GM18505 (cell line): ENCODE data around the gene ETV6.

Source experiments
- ATAC-seq: cut with Tn5 transposase; IDR thresholded peaks from one replicate; pipeline ENCODE4 v1.9.1; 2021; ENCODE audit not compliant: unreplicated experiment
- POLR2A ChIP-seq: IDR thresholded peaks from 4 replicates; pipeline ENCODE4 v1.6.1; 2011; ENCODE audit warnings: borderline replicate concordance; ENCODE audit not compliant: insufficient read depth, insufficient read length; ENCODE audit errors: extremely low read depth

ETV6 gene

GRCh38 chr12:11886339-11886738, 236.9 kb downstream of the ETV6 start:
- no peak for TF ChIP-seq POLR2A
- no peak for ATAC-seq

DNA sequence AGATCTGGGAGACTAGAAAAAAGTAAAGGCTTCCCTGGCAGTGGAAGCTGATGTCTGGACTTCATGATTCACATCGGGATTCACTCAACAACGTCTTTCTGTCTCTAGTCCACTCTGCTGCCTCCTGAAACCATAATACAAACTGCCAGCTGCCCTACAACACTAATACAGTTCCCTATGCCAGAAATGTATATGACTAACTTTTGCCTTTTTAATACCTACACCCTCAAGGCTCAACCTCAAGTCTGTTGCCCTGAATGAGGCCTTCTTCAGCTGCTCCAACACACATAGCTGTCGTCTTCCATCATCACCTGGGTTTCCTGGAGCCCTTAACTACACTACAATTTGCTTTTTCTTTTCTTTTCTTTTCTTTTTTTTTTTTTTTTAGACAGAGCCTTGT, 238.6 kb downstream of the ETV6 start:
- TF ChIP-seq POLR2A, result no peak
- ATAC-seq, result no peak

GRCh38 chr12:11891346-11891745, 241.9 kb downstream of the ETV6 start:
- no peak for TF ChIP-seq POLR2A
- no peak for ATAC-seq

DNA sequence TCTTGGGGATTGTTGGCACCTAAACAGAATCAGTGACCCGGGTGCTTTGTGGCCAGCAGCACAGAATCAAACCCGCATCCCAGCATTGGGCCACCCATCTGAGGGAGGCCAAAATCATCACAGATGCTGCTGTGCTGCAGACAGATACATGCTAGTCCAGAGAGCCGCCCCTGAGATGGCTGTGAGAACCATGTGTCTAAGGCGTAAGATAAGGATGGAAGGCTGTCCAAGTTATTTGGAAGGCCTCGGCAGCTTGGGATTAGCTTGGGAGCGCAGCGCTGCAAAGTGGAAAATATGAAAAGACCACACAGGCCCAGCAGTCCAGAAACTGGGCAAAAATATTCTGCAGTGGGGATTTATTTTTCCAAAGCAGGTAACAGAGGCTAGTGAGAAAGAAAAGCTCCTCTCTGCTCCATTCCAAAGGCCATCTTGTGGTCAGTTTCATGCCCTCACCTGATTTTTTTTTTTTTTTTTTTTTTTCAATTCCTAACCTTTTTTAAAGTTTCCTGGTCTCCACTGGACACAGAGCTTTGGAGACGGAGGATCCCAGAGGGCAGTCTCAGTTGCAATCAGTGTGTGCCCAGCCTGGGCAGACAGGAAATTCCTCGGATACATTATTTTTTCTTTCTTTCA, 242.4 kb downstream of the ETV6 start:
- ATAC-seq, result no peak
- no peak for TF ChIP-seq POLR2A

DNA sequence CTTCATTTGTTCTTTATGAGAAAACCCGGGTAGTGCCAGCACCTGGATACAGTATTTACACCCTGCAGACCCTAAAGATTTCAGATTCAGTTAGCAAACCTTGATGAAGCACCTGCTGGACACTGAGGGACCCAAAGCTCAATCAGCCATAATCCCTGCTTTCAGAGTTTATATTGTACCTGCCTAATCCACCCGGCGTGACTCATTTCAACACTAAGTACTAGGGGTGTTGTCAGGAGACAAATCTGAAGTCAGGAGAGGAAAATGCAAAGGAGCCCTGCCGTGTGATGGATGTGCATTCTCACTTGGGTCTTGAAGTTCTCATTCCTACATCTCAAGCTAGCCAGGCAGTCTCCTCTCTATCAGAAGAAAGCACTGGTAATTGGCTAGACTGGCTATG, 244.5 kb downstream of the ETV6 start:
- ATAC-seq, result no peak
- no peak for TF ChIP-seq POLR2A

DNA sequence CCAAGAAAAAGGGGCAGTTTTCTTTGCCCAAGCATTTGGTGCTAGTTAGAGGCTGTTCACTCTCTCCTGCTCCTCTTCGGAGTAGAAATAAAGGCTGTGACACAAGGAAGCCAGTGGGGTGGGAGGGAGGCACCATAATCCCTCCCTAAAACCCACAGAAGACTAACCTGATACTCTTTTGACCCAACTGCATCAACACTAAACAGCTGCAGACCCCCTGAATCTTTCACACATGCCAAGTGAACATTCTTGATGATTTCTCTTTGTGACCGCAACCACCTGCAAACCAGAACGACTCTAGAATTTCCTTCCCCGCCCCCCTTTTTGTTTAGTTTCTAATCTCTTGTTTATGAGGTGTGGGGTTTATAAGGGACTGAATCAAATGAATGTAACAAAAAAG, 245.4 kb downstream of the ETV6 start:
- TF ChIP-seq POLR2A, result no peak
- peak; percentile 43 for ATAC-seq

DNA sequence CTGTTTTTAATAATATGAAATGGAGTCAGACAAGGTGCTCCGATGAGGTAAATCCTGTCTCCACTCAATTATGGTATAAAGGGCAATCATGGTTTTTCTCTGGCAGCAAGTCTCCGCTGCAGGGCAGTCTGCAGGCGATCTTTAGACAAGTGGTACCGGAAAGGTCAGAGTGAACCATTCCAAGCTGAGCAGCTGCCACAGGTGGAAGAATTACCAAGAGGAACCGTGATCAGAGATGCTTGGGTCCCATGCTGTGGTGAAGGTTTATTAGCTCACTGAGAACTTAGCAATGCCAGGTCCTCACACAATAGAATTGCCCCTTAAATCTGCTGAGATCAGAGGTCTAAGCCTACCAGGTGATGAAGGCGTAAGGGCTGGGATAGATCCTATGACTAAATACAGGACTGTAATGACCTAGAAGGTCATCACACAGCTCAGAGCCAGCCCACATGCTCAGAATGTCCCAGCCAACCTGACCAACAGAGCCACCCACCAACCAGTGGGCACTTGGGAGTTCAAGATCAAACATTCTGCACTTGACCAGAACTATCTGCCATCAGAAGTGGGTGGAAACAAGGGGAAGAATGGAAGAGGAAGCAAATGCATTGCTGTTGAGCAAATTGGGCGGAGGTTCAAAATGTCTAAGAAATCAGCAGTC, 246.1 kb downstream of the ETV6 start:
- no peak for ATAC-seq
- TF ChIP-seq POLR2A, result no peak

- no peak for ATAC-seq
- no peak for TF ChIP-seq POLR2A
Measured at GRCh38 chr12:11896417-11896929, 247.0 kb downstream of the ETV6 start.

DNA sequence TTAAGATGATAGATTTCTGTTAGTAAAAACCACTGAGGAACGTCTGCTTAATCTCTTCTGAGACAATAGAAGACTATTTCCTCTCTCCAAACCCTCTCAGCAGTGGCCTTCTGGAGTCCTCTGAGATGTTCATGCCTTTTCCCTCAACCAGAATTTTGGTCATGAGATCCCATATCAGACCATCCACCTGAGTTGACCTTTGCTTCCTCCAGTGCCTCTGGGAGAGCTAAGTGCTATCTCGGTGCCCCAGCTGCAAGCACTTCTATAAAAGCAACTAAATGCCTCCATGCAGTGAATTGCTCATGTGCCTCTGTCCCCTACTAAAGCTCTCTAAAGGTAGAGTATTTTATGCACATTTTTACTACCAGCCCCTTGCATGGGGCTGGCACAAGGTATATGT, 248.4 kb downstream of the ETV6 start:
- no peak for ATAC-seq
- no peak for TF ChIP-seq POLR2A

DNA sequence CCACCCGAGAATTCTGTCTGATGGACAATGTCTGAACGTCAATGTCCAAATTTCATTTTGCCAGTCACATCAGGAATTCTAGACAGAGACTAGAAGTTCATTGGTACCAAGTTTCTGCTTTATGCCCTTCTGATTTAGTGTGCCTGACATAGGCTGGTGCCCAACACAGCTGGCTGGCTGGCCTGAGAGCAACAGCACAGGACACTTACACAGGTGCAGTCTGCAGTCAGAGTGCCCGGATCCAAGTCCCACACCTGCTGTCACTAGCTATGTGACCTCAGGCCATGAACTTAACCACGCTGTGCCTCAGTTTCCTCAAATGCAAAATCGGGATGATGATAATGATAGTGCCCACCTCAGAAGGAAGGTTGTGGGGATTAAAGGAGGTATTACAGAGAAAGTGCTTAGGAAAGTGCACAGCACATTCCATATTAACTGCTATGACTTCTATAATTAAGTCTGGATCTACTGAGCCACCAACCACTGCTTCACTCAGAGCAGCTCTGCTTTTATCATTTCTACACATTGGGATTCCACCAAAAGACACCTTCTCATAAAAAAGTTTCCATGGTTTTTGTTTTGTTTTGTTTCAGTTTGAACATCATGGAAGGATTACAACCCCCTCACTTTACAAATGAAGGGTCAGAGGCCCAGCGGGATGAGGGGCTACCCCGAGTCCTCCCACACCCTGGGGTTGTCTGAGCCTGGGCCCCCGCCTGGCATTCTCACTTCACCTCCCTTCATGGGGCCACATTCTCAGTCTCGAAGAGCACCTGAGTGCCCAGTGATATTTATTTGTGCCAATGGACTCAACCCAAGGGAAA, 252.4 kb downstream of the ETV6 start:
- no peak for ATAC-seq
- TF ChIP-seq POLR2A, result no peak

- no peak for ATAC-seq
- no peak for TF ChIP-seq POLR2A
Measured at GRCh38 chr12:11902525-11902875, 253.0 kb downstream of the ETV6 start.

DNA sequence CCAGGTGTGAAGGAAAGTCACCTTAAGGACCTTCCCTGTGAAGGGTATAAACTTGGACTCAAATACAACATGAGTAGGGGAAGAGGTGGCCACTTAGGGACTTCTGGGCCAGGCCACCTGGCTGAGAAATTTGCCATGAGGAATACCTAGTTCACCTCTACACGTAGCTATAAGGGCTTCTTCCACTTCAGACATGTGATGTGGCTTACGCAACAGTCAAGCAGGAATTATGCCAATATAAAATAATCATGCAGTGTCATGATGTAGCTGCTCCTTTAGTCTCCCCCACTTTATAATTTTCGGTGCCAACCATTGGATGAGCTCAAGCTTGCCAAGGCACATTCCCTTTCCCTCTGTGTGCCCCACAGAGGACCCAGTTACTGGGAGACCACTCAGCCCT, 254.7 kb downstream of the ETV6 start:
- ATAC-seq, result no peak
- no peak for TF ChIP-seq POLR2A

- no peak for ATAC-seq
- no peak for TF ChIP-seq POLR2A
Measured at GRCh38 chr12:11905534-11905933, 256.1 kb downstream of the ETV6 start.
